ENCODE measurements around the gene HMG20A. TPM values are rescaled to one million over a fixed set of nuclear protein-coding genes. Genes with fewer than 3 reads are reported as not detected.

HMG20A gene
- total and polyA plus RNA-seq, 2 of the 13 experiments (the other 11 are each of a cell fraction or from before 2014, with no cell fraction given) = 28.0 to 35.2 TPM

- WGBS (ENCODE audit: low lambda C conversion rate) = 98% methylated on average over 3 of the region's 3 CpGs
- Histone ChIP-seq H3K36me3 (replicated peaks in 1 of 2; ENCODE audit: control insufficient read depth in 1 of 2, insufficient read depth in 2 of 2, low read length in 2 of 2) (peaks cover 11 to 59% of the 10 kb centered on the region in 2 experiments; a peak in 4 of 5 replicates), H3K27me3 (ENCODE audit: control insufficient read depth in 1 of 2, insufficient read depth in 2 of 2, low read length in 2 of 2) (no peaks in the 10 kb centered on the region), H3K4me1 (ENCODE audit: insufficient read depth, low read length) (peaks cover 5% of the 10 kb centered on the region; the same call in 1 of the 2 replicates), H3K9me3 (ENCODE audit: low read length) (no peaks in the 10 kb centered on the region), H2AFZ (ENCODE audit: low read length) (no peak overlapping the region), H4K20me1 (ENCODE audit: insufficient read depth, low read length) (no peaks in the 10 kb centered on the region), H3K79me2 (ENCODE audit: insufficient read depth, low read length) (no peaks in the 10 kb centered on the region), H3K4me3 (replicated peaks in 1 of 3; ENCODE audit: insufficient read depth in 1 of 3, low read depth in 2 of 3, low read length in 3 of 3) (no peak overlapping the region), H3K27ac (ENCODE audit: extremely low read length, insufficient read depth, low read length) (no peak overlapping the region), H3K9ac (ENCODE audit: insufficient read depth, low read depth, low read length) (no peak overlapping the region), H3K4me2 (ENCODE audit: low read depth, low read length) (no peak overlapping the region)
- in situ Hi-C loops (cut with HindIII; ENCODE audit: extremely low pct_ligation_motif_present, low pct_unique_long_range_greater_than_20kb) = no loop called here
- POLR2A ChIA-PET = no interaction called here
- CTCF ChIA-PET (ENCODE audit: low intra/inter-chr PET ratio, low total read pairs) = no interaction called here
- TF ChIP-seq ZNF34 (CRISPR knock-in tag; IDR thresholded peaks at IDR 0.05; ENCODE audit: borderline replicate concordance) (no peak), TFDP1 (CRISPR knock-in tag; IDR thresholded peaks at IDR 0.05; ENCODE audit: borderline replicate concordance) (no peak), ZNF567 (CRISPR knock-in tag; IDR thresholded peaks at IDR 0.05; ENCODE audit: borderline replicate concordance) (no peak), CREM (IDR thresholded peaks at IDR 0.05) (no peak), CREM (CRISPR knock-in tag; IDR thresholded peaks at IDR 0.05) (no peak), MIER3 (CRISPR knock-in tag; IDR thresholded peaks at IDR 0.05; ENCODE audit: borderline replicate concordance) (no peak), NFE2L2 (IDR thresholded peaks at IDR 0.05; ENCODE audit: low read length) (no peak), TP53 (CRISPR knock-in tag; conservative IDR thresholded peaks at IDR 0.05) (no peak), ZNF775 (CRISPR knock-in tag; IDR thresholded peaks at IDR 0.05; ENCODE audit: borderline replicate concordance) (no peak), LCORL (IDR thresholded peaks at IDR 0.05) (no peak), LCORL (CRISPR knock-in tag; IDR thresholded peaks at IDR 0.05) (no peak), CCDC6 (CRISPR knock-in tag; IDR thresholded peaks at IDR 0.05) (no peak), NCOR1 (IDR thresholded peaks at IDR 0.05; ENCODE audit: borderline replicate concordance, low read length) (no peak), ZNF501 (CRISPR knock-in tag; IDR thresholded peaks at IDR 0.05) (no peak), ZFP36L1 (CRISPR knock-in tag; IDR thresholded peaks at IDR 0.05) (no peak)
- DNase-seq (ENCODE audit: low spot score) (no peak), ATAC-seq (no peak), FAIRE-seq (no peak)
- intact Hi-C loops (cut with micrococcal nuclease; ENCODE audit: unreplicated experiment) = no loop called here
- BruUV-seq (replicated peaks) = no TSS peak
Measured at GRCh38 chr15:77464129-77464865, 43.6 kb downstream of the HMG20A start.

Measured in HepG2 (cell line).